Natural killer cell (primary cell): ENCODE data around the gene DNAJC15. TPM values are rescaled to one million over a fixed set of nuclear protein-coding genes. Genes with fewer than 3 reads are reported as not detected.
A peak's percentile ranks its signal among the peaks of the same experiment; 100 is the strongest.

Experiments
- ATAC-seq, 3 donors: fragments of 150-1000 bp in 2 of 3; fragments of 200-7000 bp in 1 of 3; cut with Tn5 transposase; 1 replicate in 1 of 3; 2 replicates in 2 of 3; pipeline ENCODE4 v1.10.0; 2021; ENCODE audit warnings: mild to moderate bottlenecking in 2 of 3, moderate library complexity in 2 of 3
- DNase-seq, 2 donors: peaks; one replicate each; pipeline versions ENCODE4 v3.0.0 to v3.0.0-alpha.2; 2013 to 2021; ENCODE audit warnings: mixed read lengths in 1 of 2
- H3K27ac ChIP-seq: one replicate; pipeline ENCODE4 v1.5.1; 2013; ENCODE audit warnings: mild to moderate bottlenecking, low read length
- H3K27me3 ChIP-seq: one replicate; pipeline ENCODE4 v1.6.1; 2013; ENCODE audit warnings: low read length; ENCODE audit not compliant: control insufficient read depth, insufficient read depth
- H3K36me3 ChIP-seq: one replicate; pipeline ENCODE4 v1.6.1; 2013; ENCODE audit warnings: low read length; ENCODE audit not compliant: control insufficient read depth, insufficient read depth
- H3K4me1 ChIP-seq: one replicate; pipeline ENCODE4 v1.6.1; 2013; ENCODE audit warnings: low read length; ENCODE audit not compliant: control insufficient read depth, insufficient read depth
- H3K4me3 ChIP-seq: one replicate; pipeline ENCODE4 v1.5.1; 2013; ENCODE audit warnings: low read length
- H3K9me3 ChIP-seq: one replicate; pipeline ENCODE4 v1.6.1; 2013; ENCODE audit warnings: low read length; ENCODE audit not compliant: control insufficient read depth, insufficient read depth
- H3K27ac Mint-ChIP-seq, 2 donors: one replicate each; pipeline ENCODE4 v1.8.0; 2022; ENCODE audit warnings: mild to moderate bottlenecking in 2 of 2, mixed read lengths in 2 of 2, moderate library complexity in 1 of 2
- H3K27me3 Mint-ChIP-seq, 2 donors: one replicate each; pipeline ENCODE4 v1.8.0; 2022; ENCODE audit warnings: low read depth in 2 of 2, mixed read lengths in 2 of 2
- H3K36me3 Mint-ChIP-seq: one replicate; pipeline ENCODE4 v1.8.0; 2022; ENCODE audit warnings: mixed read lengths
- H3K4me1 Mint-ChIP-seq, 2 donors: one replicate each; pipeline ENCODE4 v1.8.0; 2022; ENCODE audit warnings: mixed read lengths in 2 of 2
- H3K4me3 Mint-ChIP-seq: one replicate; pipeline ENCODE4 v1.8.0; 2022; ENCODE audit warnings: mild to moderate bottlenecking, moderate library complexity, mixed read lengths
- H3K9me3 Mint-ChIP-seq, 2 donors: one replicate each; pipeline ENCODE4 v1.8.0; 2022; ENCODE audit warnings: mixed read lengths in 2 of 2
- WGBS: methylation state at CpG from one replicate; pipeline ENCODE4 v1.1.7; 2013; ENCODE audit warnings: missing lambda C conversion rate; ENCODE audit not compliant: insufficient coverage; 5-methylcytosine and 5-hydroxymethylcytosine counted together
- intact Hi-C: fragments of 100-400 bp; cut with micrococcal nuclease; formaldehyde crosslinking; loops from one replicate; pipeline ENCODE4 v1.14.2; 2022
- total RNA-seq, 4 donors: library from RNA; stranded (reverse); fragments of 120-200 nt in 1 of 4; gene quantifications; one replicate each; pipeline versions ENCODE4 v1.2.3 to v1.2.4, GENCODE V29; 2013 to 2022
- TF ChIP-seq, protein P1 (sequence below): fragments of 200-600 bp; IDR thresholded peaks from one replicate; pipeline ENCODE4 v1.8.0; 2022; ENCODE audit warnings: antibody characterized with exemption

DNAJC15 gene
- total RNA-seq, 3 donors from 2014 or later (not counting 1 experiment from before 2014, with no cell fraction given) = 7.7 to 10.0 (median 8.3) TPM

GRCh38 chr13:43089912-43090498, 66.6 kb downstream of the DNAJC15 start:
- WGBS = no CpG with 5 or more reads among the region's 1 CpG
- H3K4me3 Mint-ChIP-seq = no peak overlapping the region
- DNase-seq = no peak
- no peak for ATAC-seq
- no peak overlapping the region for H3K27ac ChIP-seq
- no peak overlapping the region for H3K4me3 ChIP-seq
- peaks cover 7% of the 10 kb centered on the region for H3K36me3 Mint-ChIP-seq
- no peak overlapping the region for H3K27ac Mint-ChIP-seq
- H3K4me1 ChIP-seq = no peaks in the 10 kb centered on the region
- intact Hi-C loops = loop anchor here (5.0 kb wide), 2 partner anchors 118 to 787 kb away; partner anchors contain the start of genes CCDC122 and LACC1
- H3K9me3 Mint-ChIP-seq = no peaks in the 10 kb centered on the region
- TF ChIP-seq, protein P1, sequence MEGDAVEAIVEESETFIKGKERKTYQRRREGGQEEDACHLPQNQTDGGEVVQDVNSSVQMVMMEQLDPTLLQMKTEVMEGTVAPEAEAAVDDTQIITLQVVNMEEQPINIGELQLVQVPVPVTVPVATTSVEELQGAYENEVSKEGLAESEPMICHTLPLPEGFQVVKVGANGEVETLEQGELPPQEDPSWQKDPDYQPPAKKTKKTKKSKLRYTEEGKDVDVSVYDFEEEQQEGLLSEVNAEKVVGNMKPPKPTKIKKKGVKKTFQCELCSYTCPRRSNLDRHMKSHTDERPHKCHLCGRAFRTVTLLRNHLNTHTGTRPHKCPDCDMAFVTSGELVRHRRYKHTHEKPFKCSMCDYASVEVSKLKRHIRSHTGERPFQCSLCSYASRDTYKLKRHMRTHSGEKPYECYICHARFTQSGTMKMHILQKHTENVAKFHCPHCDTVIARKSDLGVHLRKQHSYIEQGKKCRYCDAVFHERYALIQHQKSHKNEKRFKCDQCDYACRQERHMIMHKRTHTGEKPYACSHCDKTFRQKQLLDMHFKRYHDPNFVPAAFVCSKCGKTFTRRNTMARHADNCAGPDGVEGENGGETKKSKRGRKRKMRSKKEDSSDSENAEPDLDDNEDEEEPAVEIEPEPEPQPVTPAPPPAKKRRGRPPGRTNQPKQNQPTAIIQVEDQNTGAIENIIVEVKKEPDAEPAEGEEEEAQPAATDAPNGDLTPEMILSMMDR = no peak
- H3K27me3 ChIP-seq = no peaks in the 10 kb centered on the region
- no peaks in the 10 kb centered on the region for H3K36me3 ChIP-seq
- H3K9me3 ChIP-seq = no peaks in the 10 kb centered on the region
- H3K4me1 Mint-ChIP-seq = peaks cover 24 to 25% of the 10 kb centered on the region in 2 donors
- H3K27me3 Mint-ChIP-seq = no peaks in the 10 kb centered on the region

GRCh38 chr13:43094901-43095300, 71.5 kb downstream of the DNAJC15 start:
- H3K4me3 ChIP-seq = no peak overlapping the region
- Mint-ChIP-seq H3K4me3 (no peak overlapping the region), H3K36me3 (peaks cover 7% of the 10 kb centered on the region), H3K27ac (peak overlapping the region in 1 of 2 donors; percentile 0), H3K27me3 (no peaks in the 10 kb centered on the region), H3K9me3 (no peaks in the 10 kb centered on the region), H3K4me1 (peaks cover 10 to 21% of the 10 kb centered on the region in 2 donors)
- no CpG with 5 or more reads among the region's 1 CpG for WGBS
- H3K27me3 ChIP-seq = no peaks in the 10 kb centered on the region
- no peaks in the 10 kb centered on the region for H3K36me3 ChIP-seq
- ATAC-seq (peak in 1 of 3 donors; percentile 34), DNase-seq (no peak)
- H3K27ac ChIP-seq = no peak overlapping the region
- no peaks in the 10 kb centered on the region for H3K9me3 ChIP-seq
- intact Hi-C loops = no loop called here
- TF ChIP-seq, protein P1 = no peak
- H3K4me1 ChIP-seq = no peaks in the 10 kb centered on the region

DNA sequence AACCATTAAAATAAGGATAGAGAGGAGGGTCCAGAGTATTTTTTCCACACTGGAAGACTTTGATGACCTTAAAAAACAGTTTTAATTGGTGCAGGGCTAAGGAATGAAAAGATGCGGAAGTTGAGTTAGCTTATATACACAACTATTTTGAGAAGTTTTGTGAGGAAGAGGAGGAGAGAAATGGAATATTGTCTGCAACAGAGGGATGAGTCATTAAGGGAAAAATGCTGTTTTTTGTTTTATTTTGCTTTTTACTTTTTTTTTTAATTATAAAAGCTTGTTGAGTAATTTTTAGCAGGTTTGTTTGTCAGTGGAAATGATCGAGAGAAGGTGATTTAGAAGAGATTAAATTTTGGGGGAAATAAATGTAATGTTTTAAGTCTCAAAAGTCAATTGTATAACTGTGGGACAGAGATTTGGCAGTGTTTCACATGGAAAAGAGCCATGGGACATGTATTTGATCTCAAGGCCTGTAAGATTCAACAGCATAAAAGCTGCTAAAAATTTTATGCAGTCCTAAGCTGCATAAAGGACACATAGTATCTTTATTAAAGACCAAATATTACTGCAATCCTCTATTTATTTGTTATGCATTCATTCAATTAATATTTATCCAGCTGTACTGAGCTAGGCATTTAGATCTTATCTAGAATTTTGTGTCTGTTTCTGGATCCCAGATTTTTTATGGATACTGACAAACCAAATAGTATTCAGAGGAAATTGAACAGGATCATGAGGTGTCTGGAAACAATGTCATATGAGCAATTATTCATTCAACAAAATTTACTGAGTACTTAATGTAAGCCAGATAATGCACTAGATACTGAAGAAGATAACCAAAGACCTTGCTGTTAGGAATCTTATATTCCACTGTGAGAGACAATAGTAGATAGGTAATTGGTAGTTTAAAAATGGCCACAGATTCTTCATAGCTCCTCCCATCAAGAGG, 72.7 kb downstream of the DNAJC15 start:
- Histone ChIP-seq H3K27ac (no peak overlapping the region), H3K27me3 (no peaks in the 10 kb centered on the region), H3K36me3 (no peaks in the 10 kb centered on the region), H3K9me3 (no peaks in the 10 kb centered on the region), H3K4me3 (no peak overlapping the region), H3K4me1 (no peaks in the 10 kb centered on the region)
- no peaks in the 10 kb centered on the region for H3K27me3 Mint-ChIP-seq
- no peak overlapping the region for H3K4me3 Mint-ChIP-seq
- H3K27ac Mint-ChIP-seq = no peak overlapping the region
- H3K36me3 Mint-ChIP-seq = peaks cover 7% of the 10 kb centered on the region
- WGBS = 100% methylated on average over 2 of the region's 2 CpGs
- H3K9me3 Mint-ChIP-seq = no peaks in the 10 kb centered on the region
- H3K4me1 Mint-ChIP-seq = peaks cover 17 to 29% of the 10 kb centered on the region in 2 donors
- intact Hi-C loops = no loop called here
- ATAC-seq (no peak), DNase-seq (no peak)
- TF ChIP-seq, protein P1 = no peak
